ENCODE measurements around the gene NR5A1. TPM values are rescaled to one million over a fixed set of nuclear protein-coding genes. Genes with fewer than 3 reads are reported as not detected.

The NR5A1 gene
- polyA plus RNA-seq, 2 of the 4 experiments (the other 2 are of a cell fraction) = not detected

DNA sequence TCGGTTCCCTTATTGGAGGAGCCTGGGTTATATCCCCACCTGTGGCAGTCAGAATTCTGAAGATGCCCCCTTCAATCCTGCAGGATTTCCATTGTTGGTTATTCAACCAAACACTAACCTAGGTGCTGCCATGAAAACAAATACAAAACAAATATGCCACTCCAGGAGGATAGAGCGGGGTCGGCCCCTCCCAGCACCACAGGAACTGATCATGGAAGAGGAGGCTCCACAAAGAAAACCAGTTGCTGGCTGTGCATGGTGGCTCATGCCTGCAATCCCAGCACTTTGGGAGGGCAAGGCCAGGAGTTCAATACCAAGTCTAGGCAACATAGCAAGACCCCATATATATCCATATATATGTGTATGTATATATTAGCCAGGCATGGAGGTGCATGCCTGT is 70.1 kb downstream of the NR5A1 start:
- no peak overlapping the region for H3K4me2 ChIP-seq
- H3K9me3 ChIP-seq = no peaks in the 10 kb centered on the region; the same call in 2 of the 3 replicates
- H3K4me1 ChIP-seq = no peaks in the 10 kb centered on the region
- no peak for FAIRE-seq
- H3K4me3 ChIP-seq = no peak overlapping the region
- ChIA-PET CTCF (interaction anchor here (1.2 to 1.3 kb wide), 3 partner anchors 13 to 78 kb away, joined by 3 to 4 read pairs (median 4); no protein-coding TSS in a partner anchor), POLR2A (no interaction called here)
- no peak for ATAC-seq
- no peak overlapping the region for H3K27ac ChIP-seq
- DNase-seq (ENCODE audit: low read depth in 1 of 2, low spot score in 1 of 2) = no peak
- WGBS (ENCODE audit: missing lambda C conversion rate) = 89% methylated on average over 3 of the region's 3 CpGs
- TF ChIP-seq ELK1 (IDR thresholded peaks at IDR 0.05; ENCODE audit: low read depth, low read length) (no peak), RNF2 (IDR thresholded peaks at IDR 0.05; ENCODE audit: borderline replicate concordance, low read depth) (no peak), HEYL (CRISPR knock-in tag; IDR thresholded peaks at IDR 0.05) (no peak), CEBPB (IDR thresholded peaks at IDR 0.05) (no peak), ATOH8 (CRISPR knock-in tag; IDR thresholded peaks at IDR 0.05; ENCODE audit: low read depth) (no peak), ZSCAN20 (CRISPR knock-in tag; IDR thresholded peaks at IDR 0.05) (no peak), TFCP2L1 (CRISPR knock-in tag; IDR thresholded peaks at IDR 0.05) (no peak), RFX5 (IDR thresholded peaks at IDR 0.05) (no peak), CBX8 (IDR thresholded peaks at IDR 0.05) (no peak), EP300 (IDR thresholded peaks at IDR 0.05) (no peak), JUNB (IDR thresholded peaks at IDR 0.05) (no peak)
- TF ChIP-seq, protein P1, sequence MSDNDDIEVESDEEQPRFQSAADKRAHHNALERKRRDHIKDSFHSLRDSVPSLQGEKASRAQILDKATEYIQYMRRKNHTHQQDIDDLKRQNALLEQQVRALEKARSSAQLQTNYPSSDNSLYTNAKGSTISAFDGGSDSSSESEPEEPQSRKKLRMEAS (IDR thresholded peaks at IDR 0.05) = no peak
- TF ChIP-seq, protein P2, sequence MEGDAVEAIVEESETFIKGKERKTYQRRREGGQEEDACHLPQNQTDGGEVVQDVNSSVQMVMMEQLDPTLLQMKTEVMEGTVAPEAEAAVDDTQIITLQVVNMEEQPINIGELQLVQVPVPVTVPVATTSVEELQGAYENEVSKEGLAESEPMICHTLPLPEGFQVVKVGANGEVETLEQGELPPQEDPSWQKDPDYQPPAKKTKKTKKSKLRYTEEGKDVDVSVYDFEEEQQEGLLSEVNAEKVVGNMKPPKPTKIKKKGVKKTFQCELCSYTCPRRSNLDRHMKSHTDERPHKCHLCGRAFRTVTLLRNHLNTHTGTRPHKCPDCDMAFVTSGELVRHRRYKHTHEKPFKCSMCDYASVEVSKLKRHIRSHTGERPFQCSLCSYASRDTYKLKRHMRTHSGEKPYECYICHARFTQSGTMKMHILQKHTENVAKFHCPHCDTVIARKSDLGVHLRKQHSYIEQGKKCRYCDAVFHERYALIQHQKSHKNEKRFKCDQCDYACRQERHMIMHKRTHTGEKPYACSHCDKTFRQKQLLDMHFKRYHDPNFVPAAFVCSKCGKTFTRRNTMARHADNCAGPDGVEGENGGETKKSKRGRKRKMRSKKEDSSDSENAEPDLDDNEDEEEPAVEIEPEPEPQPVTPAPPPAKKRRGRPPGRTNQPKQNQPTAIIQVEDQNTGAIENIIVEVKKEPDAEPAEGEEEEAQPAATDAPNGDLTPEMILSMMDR (IDR thresholded peaks at IDR 0.05) = no peak

DNA sequence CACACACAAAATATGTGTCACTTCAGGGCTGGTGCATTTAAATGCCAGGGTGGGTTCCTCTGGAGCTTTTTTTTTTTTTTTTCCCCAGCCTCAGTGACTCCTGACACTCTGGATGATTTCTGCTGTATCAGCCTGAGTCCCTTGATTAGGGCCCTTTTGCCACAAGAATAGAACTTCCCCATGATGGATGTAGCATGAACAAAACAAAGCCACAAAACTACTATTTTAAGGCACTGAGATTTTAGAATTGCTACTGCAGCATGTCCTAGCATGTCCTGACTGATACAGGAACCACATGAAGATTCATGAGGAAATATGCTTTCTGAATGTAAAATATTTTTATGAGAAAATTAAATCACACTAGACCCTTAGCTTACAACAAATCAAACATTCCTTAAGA is 70.9 kb downstream of the NR5A1 start:
- FAIRE-seq (no peak), DNase-seq (ENCODE audit: low read depth in 1 of 2, low spot score in 1 of 2) (no peak), ATAC-seq (no peak)
- Histone ChIP-seq H3K4me3 (no peak overlapping the region), H3K27ac (no peak overlapping the region), H3K9me3 (no peaks in the 10 kb centered on the region), H3K4me2 (no peak overlapping the region), H3K4me1 (no peaks in the 10 kb centered on the region)
- ChIA-PET CTCF (interaction anchor here (1.2 to 1.3 kb wide), 2 partner anchors 12 to 17 kb away, joined by 4 read pairs; no protein-coding TSS in a partner anchor), POLR2A (no interaction called here)
- TF ChIP-seq HDAC2 (IDR thresholded peaks at IDR 0.05) = no peak
- no peak for TF ChIP-seq GATA3 (IDR thresholded peaks at IDR 0.05; ENCODE audit: borderline replicate concordance)
- TF ChIP-seq BHLHE40 (IDR thresholded peaks at IDR 0.05; ENCODE audit: low read depth, low read length) = no peak
- TF ChIP-seq HOXB13 (CRISPR knock-in tag; IDR thresholded peaks at IDR 0.05; ENCODE audit: low read depth) = no peak
- no peak for TF ChIP-seq POLR2A (IDR thresholded peaks at IDR 0.05; ENCODE audit: low read length)

Other genes starting within 250 kb of the NR5A1 start
- gene NEK6, start 249.4 kb downstream of the NR5A1 start, polyA plus RNA-seq (2011; rRNA removed) = 33.7 and 38.7 TPM in 2 replicates
- 26.1 to 38.6 TPM (median 29.8 TPM) in 3 replicates for gene NEK6, start 249.4 kb downstream of the NR5A1 start, polyA plus RNA-seq (2017; fragmentation: RNase III; extraction: RNeasy Plus Mini Kit Qiagen cat#74134 plus additional on column Dnase treatment)
- gene PSMB7, start 92.0 kb downstream of the NR5A1 start, polyA plus RNA-seq (2011; rRNA removed) = 418 and 429 TPM in 2 replicates
- 312 to 345 TPM (median 332 TPM) in 3 replicates for gene PSMB7, start 92.0 kb downstream of the NR5A1 start, polyA plus RNA-seq (2017; fragmentation: RNase III; extraction: RNeasy Plus Mini Kit Qiagen cat#74134 plus additional on column Dnase treatment)
- not detected in 2 replicates for gene ADGRD2, start 56.9 kb downstream of the NR5A1 start, polyA plus RNA-seq (2011; rRNA removed)
- not detected in 3 replicates for gene ADGRD2, start 56.9 kb downstream of the NR5A1 start, polyA plus RNA-seq (2017; fragmentation: RNase III; extraction: RNeasy Plus Mini Kit Qiagen cat#74134 plus additional on column Dnase treatment)

Data from A549 (cell line).